ENCODE results near the gene TCP11L1. TPM values are rescaled to one million over a fixed set of nuclear protein-coding genes. Genes with fewer than 3 reads are reported as not detected.

TCP11L1 gene
- polyA plus RNA-seq (2013, experiment 1 of 2) = 12.0 TPM
- polyA plus RNA-seq (2013, experiment 2 of 2) = 12.2 TPM

- under 1% methylated on average over 84 of the region's 84 CpGs for WGBS
- Histone ChIP-seq H3K4me3 (ENCODE audit: low read length) (peak within 1 kb of the TSS; percentile 82), H3K9ac (ENCODE audit: low read depth, low read length) (peak within 1 kb of the TSS; percentile 95), H3K9me3 (ENCODE audit: insufficient read depth, low read depth, low read length) (no peaks in the 10 kb centered on the region), H3K36me3 (ENCODE audit: insufficient read depth, low read length) (peaks cover 9% of the 10 kb centered on the region), H3K4me1 (ENCODE audit: insufficient read depth, low read length) (no peaks in the 10 kb centered on the region; the same call in 1 of the 2 replicates), H3K27me3 (ENCODE audit: insufficient read depth, low read length) (no peaks in the 10 kb centered on the region), H3K27ac (ENCODE audit: low read depth, low read length) (peak within 1 kb of the TSS; percentile 97)
These were observed at the start of gene TCP11L1 for GRCh38 chr11:33039274-33040032. TCP11L1 (plus strand) TSS chr11:33039572; CDS start chr11:33043774, 4,202 bp downstream.

DNA sequence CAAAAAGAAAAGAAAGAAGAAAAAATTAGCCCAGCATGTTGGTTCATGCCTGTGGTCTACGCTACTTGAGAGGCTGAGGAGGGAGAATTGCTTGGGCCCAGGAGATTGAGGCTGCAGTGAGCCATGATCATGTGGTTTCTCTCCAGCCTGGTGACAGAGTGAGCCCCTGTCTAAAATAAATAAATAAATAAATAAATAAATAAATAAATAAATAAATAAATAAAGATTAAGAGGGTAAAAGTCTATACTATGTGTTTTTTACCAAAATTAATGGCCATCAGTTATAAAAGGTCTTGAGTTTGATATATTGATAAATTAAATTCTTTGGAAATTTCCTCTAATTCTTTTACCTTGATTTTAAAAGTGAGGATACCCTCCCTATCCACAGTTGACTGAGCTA lies 48.9 kb upstream of the TCP11L1 start:
- Histone ChIP-seq H3K27ac (ENCODE audit: low read depth, low read length) (no peak overlapping the region), H3K36me3 (ENCODE audit: insufficient read depth, low read length) (no peaks in the 10 kb centered on the region), H3K9me3 (ENCODE audit: insufficient read depth, low read depth, low read length) (peaks cover 8% of the 10 kb centered on the region; the same call in 1 of the 2 replicates), H3K4me3 (ENCODE audit: low read length) (no peak overlapping the region), H3K27me3 (ENCODE audit: insufficient read depth, low read length) (no peaks in the 10 kb centered on the region), H3K4me1 (ENCODE audit: insufficient read depth, low read length) (no peaks in the 10 kb centered on the region), H3K9ac (ENCODE audit: low read depth, low read length) (no peak overlapping the region)
- 0% methylated on average over 1 of the region's 1 CpG for WGBS

DNA sequence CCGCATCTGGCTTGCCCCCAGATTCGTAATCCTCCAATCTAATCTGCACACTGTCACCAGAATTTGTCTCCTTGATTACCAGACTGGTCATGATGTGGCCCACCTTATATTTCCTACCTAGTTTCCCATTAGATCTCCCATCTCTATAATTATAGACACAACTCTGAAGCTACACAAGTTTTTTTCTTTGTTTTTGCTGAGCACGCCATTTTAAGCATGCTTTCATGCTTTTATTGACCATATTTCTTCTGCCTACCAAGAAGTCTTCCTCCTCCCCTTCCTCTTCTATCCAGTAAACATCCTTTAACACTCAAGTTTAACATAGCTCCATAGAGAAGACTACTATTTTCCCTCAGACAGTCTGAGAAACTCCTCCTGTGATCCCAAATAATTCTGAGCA lies 47.9 kb upstream of the TCP11L1 start:
- no peaks in the 10 kb centered on the region for H3K27me3 ChIP-seq (ENCODE audit: insufficient read depth, low read length)
- no peaks in the 10 kb centered on the region for H3K36me3 ChIP-seq (ENCODE audit: insufficient read depth, low read length)
- H3K9me3 ChIP-seq (ENCODE audit: insufficient read depth, low read depth, low read length) = peaks cover 8% of the 10 kb centered on the region; the same call in 1 of the 2 replicates
- H3K27ac ChIP-seq (ENCODE audit: low read depth, low read length) = no peak overlapping the region
- no peak overlapping the region for H3K9ac ChIP-seq (ENCODE audit: low read depth, low read length)
- whole genome bisulfite sequencing = 90% methylated on average over 3 of the region's 3 CpGs
- no peaks in the 10 kb centered on the region for H3K4me1 ChIP-seq (ENCODE audit: insufficient read depth, low read length)
- H3K4me3 ChIP-seq (ENCODE audit: low read length) = no peak overlapping the region

DNA sequence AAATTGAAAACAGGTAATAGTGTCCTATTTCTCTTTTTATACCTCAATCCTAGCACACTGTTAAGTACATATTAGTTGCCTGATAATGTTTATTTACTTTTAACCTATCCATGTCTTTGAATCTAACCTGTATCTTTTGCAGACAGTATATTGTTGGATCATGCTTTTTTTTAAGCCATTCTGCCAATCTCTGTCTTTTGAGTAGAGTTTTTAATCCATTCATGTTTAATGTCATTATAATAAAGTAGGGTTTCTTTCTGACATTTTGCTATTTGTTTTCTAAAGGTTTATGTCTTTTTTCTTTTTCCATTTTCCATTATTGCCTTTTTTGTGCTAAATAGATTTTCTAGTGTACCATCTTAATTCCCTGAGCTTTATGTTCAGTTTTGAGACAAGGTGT lies 47.5 kb upstream of the TCP11L1 start:
- Histone ChIP-seq H3K9ac (ENCODE audit: low read depth, low read length) (no peak overlapping the region), H3K4me1 (ENCODE audit: insufficient read depth, low read length) (no peaks in the 10 kb centered on the region), H3K36me3 (ENCODE audit: insufficient read depth, low read length) (no peaks in the 10 kb centered on the region), H3K4me3 (ENCODE audit: low read length) (no peak overlapping the region), H3K9me3 (ENCODE audit: insufficient read depth, low read depth, low read length) (peaks cover 8% of the 10 kb centered on the region; the same call in 1 of the 2 replicates), H3K27ac (ENCODE audit: low read depth, low read length) (no peak overlapping the region), H3K27me3 (ENCODE audit: insufficient read depth, low read length) (no peaks in the 10 kb centered on the region)

DNA sequence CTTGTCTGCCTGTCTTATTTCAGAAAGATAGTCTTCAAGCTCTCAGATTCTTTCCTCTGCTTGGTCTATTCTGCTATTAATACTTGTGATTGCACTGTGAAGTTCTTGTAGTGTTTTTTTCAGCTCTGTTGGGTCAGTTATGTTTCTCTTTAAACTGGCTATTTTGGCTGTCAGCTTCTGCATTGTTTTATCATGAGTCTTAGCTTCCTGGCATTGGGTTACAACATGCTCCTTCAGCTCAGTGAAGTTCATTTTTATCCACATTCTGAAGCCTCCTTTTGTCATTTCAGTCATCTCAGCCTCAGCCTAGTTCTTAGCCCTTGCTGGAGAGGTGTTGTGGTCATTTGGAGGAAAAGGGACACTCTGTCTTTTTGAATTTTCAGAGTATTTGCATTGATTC lies 39.2 kb upstream of the TCP11L1 start:
- H3K27me3 ChIP-seq (ENCODE audit: insufficient read depth, low read length) = no peaks in the 10 kb centered on the region
- H3K9ac ChIP-seq (ENCODE audit: low read depth, low read length) = no peak overlapping the region
- H3K4me1 ChIP-seq (ENCODE audit: insufficient read depth, low read length) = peaks cover 3% of the 10 kb centered on the region; the same call in 1 of the 2 replicates
- no peaks in the 10 kb centered on the region for H3K36me3 ChIP-seq (ENCODE audit: insufficient read depth, low read length)
- no peak overlapping the region for H3K4me3 ChIP-seq (ENCODE audit: low read length)
- H3K9me3 ChIP-seq (ENCODE audit: insufficient read depth, low read depth, low read length) = no peaks in the 10 kb centered on the region
- H3K27ac ChIP-seq (ENCODE audit: low read depth, low read length) = no peak overlapping the region

GRCh38 chr11:33001281-33001680 lies 38.1 kb upstream of the TCP11L1 start:
- Histone ChIP-seq H3K9ac (ENCODE audit: low read depth, low read length) (no peak overlapping the region), H3K36me3 (ENCODE audit: insufficient read depth, low read length) (no peaks in the 10 kb centered on the region), H3K4me3 (ENCODE audit: low read length) (no peak overlapping the region), H3K4me1 (ENCODE audit: insufficient read depth, low read length) (peaks cover 7% of the 10 kb centered on the region; the same call in 1 of the 2 replicates), H3K27ac (ENCODE audit: low read depth, low read length) (no peak overlapping the region), H3K27me3 (ENCODE audit: insufficient read depth, low read length) (no peaks in the 10 kb centered on the region), H3K9me3 (ENCODE audit: insufficient read depth, low read depth, low read length) (no peaks in the 10 kb centered on the region)
- 74% methylated on average over 6 of the region's 6 CpGs for WGBS

DNA sequence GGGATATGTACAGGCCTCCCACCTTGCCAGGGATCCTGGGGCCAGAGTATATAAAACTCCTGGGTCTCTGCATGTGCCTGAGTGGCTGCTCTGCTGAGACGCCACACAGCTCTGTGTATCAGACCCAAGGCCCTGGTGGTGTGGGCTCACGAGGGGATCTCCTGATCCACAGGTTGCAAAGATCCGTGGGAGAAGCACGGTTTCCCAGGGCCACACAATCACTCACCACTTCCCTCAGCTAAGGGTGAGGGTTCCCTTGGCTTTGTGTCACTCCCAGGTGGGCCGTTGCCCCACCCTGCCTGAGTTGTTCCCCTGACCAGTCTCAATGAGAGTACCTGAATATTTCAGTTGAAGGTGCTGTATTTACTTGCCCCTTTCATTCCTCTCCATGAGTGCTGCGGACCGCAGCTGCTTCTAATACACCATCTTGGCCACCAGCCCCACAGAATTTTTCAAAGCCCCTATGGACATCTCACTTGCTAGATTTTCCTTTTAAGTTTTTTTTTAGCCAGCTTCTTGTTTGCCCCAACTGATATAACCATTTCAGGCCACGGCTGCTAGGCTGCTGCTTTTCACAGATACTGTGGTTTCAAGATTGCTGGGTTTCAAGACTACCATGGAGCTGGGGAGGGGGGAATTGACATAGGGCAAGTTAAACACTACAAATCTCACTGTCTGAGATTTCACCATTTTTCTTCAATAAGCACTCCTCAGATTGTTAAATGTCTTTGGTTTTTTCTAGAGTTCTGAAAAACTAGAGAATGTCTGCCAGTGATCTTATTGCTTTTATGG lies 37.4 kb upstream of the TCP11L1 start:
- Histone ChIP-seq H3K9me3 (ENCODE audit: insufficient read depth, low read depth, low read length) (no peaks in the 10 kb centered on the region), H3K4me1 (ENCODE audit: insufficient read depth, low read length) (peaks cover 7% of the 10 kb centered on the region; the same call in 1 of the 2 replicates), H3K9ac (ENCODE audit: low read depth, low read length) (no peak overlapping the region), H3K4me3 (ENCODE audit: low read length) (no peak overlapping the region), H3K36me3 (ENCODE audit: insufficient read depth, low read length) (no peaks in the 10 kb centered on the region), H3K27me3 (ENCODE audit: insufficient read depth, low read length) (no peaks in the 10 kb centered on the region), H3K27ac (ENCODE audit: low read depth, low read length) (no peak overlapping the region)
- WGBS = 93% methylated on average over 8 of the region's 8 CpGs

DNA sequence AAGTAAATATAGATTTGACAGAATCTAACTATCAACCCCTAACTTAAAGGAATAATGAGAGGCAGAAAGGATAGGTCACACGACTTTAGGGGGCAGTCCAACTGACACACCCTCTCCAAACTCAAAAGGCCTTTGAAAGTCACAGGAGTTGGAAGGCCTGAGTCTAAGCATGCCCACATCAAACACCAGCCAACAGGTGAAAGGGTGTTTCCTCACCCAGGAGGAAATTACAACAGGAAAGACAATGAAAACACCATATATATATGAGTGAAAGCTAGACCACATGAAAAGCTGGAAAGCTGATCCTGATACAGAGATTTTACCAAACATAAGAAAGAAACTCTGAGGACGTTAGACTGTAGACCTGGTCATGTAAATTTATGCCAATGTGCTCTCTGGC lies 34.2 kb upstream of the TCP11L1 start:
- no peak overlapping the region for H3K9ac ChIP-seq (ENCODE audit: low read depth, low read length)
- H3K4me1 ChIP-seq (ENCODE audit: insufficient read depth, low read length) = peaks cover 7% of the 10 kb centered on the region; the same call in 1 of the 2 replicates
- no peaks in the 10 kb centered on the region for H3K36me3 ChIP-seq (ENCODE audit: insufficient read depth, low read length)
- no peak overlapping the region for H3K27ac ChIP-seq (ENCODE audit: low read depth, low read length)
- 68% methylated on average over 2 of the region's 2 CpGs for WGBS
- H3K9me3 ChIP-seq (ENCODE audit: insufficient read depth, low read depth, low read length) = no peaks in the 10 kb centered on the region
- H3K27me3 ChIP-seq (ENCODE audit: insufficient read depth, low read length) = no peaks in the 10 kb centered on the region
- no peak overlapping the region for H3K4me3 ChIP-seq (ENCODE audit: low read length)

GRCh38 chr11:33006010-33006409 lies 33.4 kb upstream of the TCP11L1 start:
- Histone ChIP-seq H3K36me3 (ENCODE audit: insufficient read depth, low read length) (no peaks in the 10 kb centered on the region), H3K27me3 (ENCODE audit: insufficient read depth, low read length) (no peaks in the 10 kb centered on the region), H3K9me3 (ENCODE audit: insufficient read depth, low read depth, low read length) (no peaks in the 10 kb centered on the region), H3K4me1 (ENCODE audit: insufficient read depth, low read length) (peaks cover 7% of the 10 kb centered on the region; the same call in 1 of the 2 replicates), H3K4me3 (ENCODE audit: low read length) (no peak overlapping the region), H3K27ac (ENCODE audit: low read depth, low read length) (no peak overlapping the region), H3K9ac (ENCODE audit: low read depth, low read length) (no peak overlapping the region)

- WGBS = 83% methylated on average over 1 of the region's 1 CpG
These were observed 25.6 kb upstream of the TCP11L1 start for GRCh38 chr11:33013755-33014154.

More at GRCh38 chr11:33013755-33014154, 25.6 kb upstream of the TCP11L1 start:
- peaks cover 26% of the 10 kb centered on the region for H3K27me3 ChIP-seq (ENCODE audit: insufficient read depth, low read length)
- no peak overlapping the region for H3K27ac ChIP-seq (ENCODE audit: low read depth, low read length)
- no peaks in the 10 kb centered on the region for H3K9me3 ChIP-seq (ENCODE audit: insufficient read depth, low read depth, low read length)
- H3K36me3 ChIP-seq (ENCODE audit: insufficient read depth, low read length) = no peaks in the 10 kb centered on the region
- H3K4me3 ChIP-seq (ENCODE audit: low read length) = no peak overlapping the region
- peaks cover 12% of the 10 kb centered on the region for H3K4me1 ChIP-seq (ENCODE audit: insufficient read depth, low read length)
- H3K9ac ChIP-seq (ENCODE audit: low read depth, low read length) = no peak overlapping the region
